ENCODE data around the gene PRPF38A.

GRCh38 chr1:52416811-52417210, 12.4 kb downstream of the PRPF38A start:
- TF ChIP-seq CTCF (IDR thresholded peaks at IDR 0.05) (no peak), POLR2AphosphoS5 (IDR thresholded peaks at IDR 0.05; ENCODE audit: low read depth, low read length) (no peak), REST (IDR thresholded peaks at IDR 0.05; ENCODE audit: insufficient read depth in 1 of 2, low read depth in 2 of 2, low read length in 1 of 2) (no peak), TCF7L2 (IDR thresholded peaks at IDR 0.05; ENCODE audit: low read depth, low read length) (no peak), SIN3A (IDR thresholded peaks at IDR 0.05; ENCODE audit: borderline replicate concordance, insufficient read depth, low read depth, low read length) (no peak)
